DND-41 (cell line): Measurements from ENCODE around the gene CHD9NB.
"Not testable (repeated sequence)": the region's sequence is repeated elsewhere in the genome, so short reads cannot be mapped to it uniquely, and the experiment has no call there.

Experiments
- ATAC-seq: fragments of 200-7000 bp; cut with Tn5 transposase; 3 replicates; pipeline ENCODE4 v1.9.1; 2021; ENCODE audit warnings: low read depth; ENCODE audit not compliant: insufficient read depth
- DNase-seq: peaks from one replicate; pipeline ENCODE4 v3.0.0-alpha.2; 2020
- H2AFZ ChIP-seq: 2 replicates; pipeline ENCODE4 v1.6.0; 2012; ENCODE audit warnings: low read depth, low read length
- H3K27ac ChIP-seq: 2 replicates; pipeline ENCODE4 v1.5.1; 2012; ENCODE audit warnings: low read length, inconsistent platforms
- H3K27me3 ChIP-seq: fragments of 200-600 bp; sonication (generic); 2 replicates; pipeline ENCODE4 v1.6.0; 2012; ENCODE audit warnings: low read length, mild to moderate bottlenecking, inconsistent platforms; ENCODE audit not compliant: insufficient read depth, poor library complexity
- H3K36me3 ChIP-seq: 2 replicates; pipeline ENCODE4 v1.5.1; 2012; ENCODE audit warnings: low read length, inconsistent platforms; ENCODE audit not compliant: insufficient read depth
- H3K4me1 ChIP-seq: 2 replicates; pipeline ENCODE4 v1.5.1; 2012; ENCODE audit warnings: mild to moderate bottlenecking, low read length; ENCODE audit not compliant: insufficient read depth
- H3K4me2 ChIP-seq: 2 replicates; pipeline ENCODE4 v1.6.0; 2012; ENCODE audit warnings: mild to moderate bottlenecking, moderate library complexity, low read length, inconsistent platforms; ENCODE audit not compliant: insufficient read depth
- H3K4me3 ChIP-seq, 2 experiments: fragments of 200-600 bp in 1 of 2; shearing (Covaris generic) in 1 of 2; 2 replicates each; pipeline ENCODE4 v1.5.1; 2012 to 2016; ENCODE audit warnings: inconsistent platforms in 2 of 2, low read length in 2 of 2, mild to moderate bottlenecking in 2 of 2, low read depth in 1 of 2, moderate library complexity in 1 of 2
- H3K79me2 ChIP-seq: 2 replicates; pipeline ENCODE4 v1.6.0; 2012; ENCODE audit warnings: low read length, inconsistent platforms; ENCODE audit not compliant: insufficient read depth
- H3K9ac ChIP-seq: 2 replicates; pipeline ENCODE4 v1.6.0; 2012; ENCODE audit warnings: low read depth, mild to moderate bottlenecking, inconsistent platforms, low read length, moderate library complexity
- H3K9me3 ChIP-seq: 2 replicates; pipeline ENCODE4 v1.5.1; 2012; ENCODE audit warnings: low read length, moderate library complexity, mild to moderate bottlenecking, inconsistent platforms; ENCODE audit not compliant: insufficient read depth, severe bottlenecking
- H4K20me1 ChIP-seq: 2 replicates; pipeline ENCODE4 v1.6.0; 2012; ENCODE audit warnings: low read length; ENCODE audit not compliant: insufficient read depth
- CTCF ChIP-seq: IDR thresholded peaks from 2 replicates; pipeline ENCODE4 v1.5.1; 2012; ENCODE audit warnings: borderline replicate concordance, low read length, moderate library complexity, mild to moderate bottlenecking; ENCODE audit not compliant: poor library complexity, severe bottlenecking; ENCODE audit errors: extremely low read depth
- EZH2 ChIP-seq: IDR thresholded peaks from 3 replicates; pipeline ENCODE4 v1.6.1; 2012; ENCODE audit warnings: borderline replicate concordance, low read depth, mild to moderate bottlenecking, moderate library complexity, low read length, inconsistent platforms; ENCODE audit not compliant: severe bottlenecking

CHD9NB gene

GRCh38 chr16:53078247-53078646, 25.6 kb upstream of the CHD9NB start:
- TF ChIP-seq EZH2 = no peak
- no peak for TF ChIP-seq CTCF
- Histone ChIP-seq H3K9me3 (peaks cover 3% of the 10 kb centered on the region), H3K27me3 (no peaks in the 10 kb centered on the region), H4K20me1 (peaks cover 18% of the 10 kb centered on the region; the same call in 1 of the 2 replicates), H3K9ac (no peak overlapping the region), H3K79me2 (peaks cover 61% of the 10 kb centered on the region), H3K4me1 (no peaks in the 10 kb centered on the region), H3K27ac (no peak overlapping the region), H2AFZ (no peak overlapping the region), H3K4me2 (no peak overlapping the region), H3K4me3 (no peak overlapping the region), H3K36me3 (peaks cover 6% of the 10 kb centered on the region)
- DNase-seq (no peak), ATAC-seq (no peak)

GRCh38 chr16:53075461-53075860, 22.8 kb upstream of the CHD9NB start:
- H3K27me3 ChIP-seq, H3K4me3 ChIP-seq, DNase-seq, H3K9me3 ChIP-seq, ATAC-seq, H2AFZ ChIP-seq, H3K4me2 ChIP-seq, H3K9ac ChIP-seq, H3K4me1 ChIP-seq, H3K27ac ChIP-seq: not testable (repeated sequence)
- Histone ChIP-seq H4K20me1 (peaks cover 13% of the 10 kb centered on the region; the same call in 1 of the 2 replicates), H3K79me2 (peaks cover 62% of the 10 kb centered on the region), H3K36me3 (peaks cover 12% of the 10 kb centered on the region)

GRCh38 chr16:53074296-53074695, 21.6 kb upstream of the CHD9NB start:
- not testable (repeated sequence) for DNase-seq, H3K9me3 ChIP-seq, H3K4me2 ChIP-seq, ATAC-seq, H2AFZ ChIP-seq, H3K27me3 ChIP-seq, H3K4me3 ChIP-seq, H3K4me1 ChIP-seq, H3K9ac ChIP-seq, H3K27ac ChIP-seq
- Histone ChIP-seq H3K36me3 (peaks cover 14% of the 10 kb centered on the region), H3K79me2 (peaks cover 59% of the 10 kb centered on the region), H4K20me1 (peaks cover 13% of the 10 kb centered on the region; the same call in 1 of the 2 replicates)

- Histone ChIP-seq H3K9ac (no peak overlapping the region), H4K20me1 (peaks cover 13% of the 10 kb centered on the region; the same call in 1 of the 2 replicates), H3K27ac (no peak overlapping the region), H3K27me3 (no peaks in the 10 kb centered on the region), H3K4me1 (peaks cover 4% of the 10 kb centered on the region; the same call in 1 of the 2 replicates), H3K4me3 (no peak overlapping the region), H3K4me2 (no peak overlapping the region), H3K9me3 (peaks cover 8% of the 10 kb centered on the region), H2AFZ (no peak overlapping the region), H3K79me2 (peaks cover 59% of the 10 kb centered on the region), H3K36me3 (peaks cover 23% of the 10 kb centered on the region)
- no peak for ATAC-seq
- no peak for DNase-seq
- TF ChIP-seq EZH2 (no peak), CTCF (no peak)
These were observed 20.3 kb upstream of the CHD9NB start for GRCh38 chr16:53073022-53073421.
